H1 (cell line): Measurements from ENCODE around the gene LORICRIN. TPM values are rescaled to one million over a fixed set of nuclear protein-coding genes. Genes with fewer than 3 reads are reported as not detected.

Experiments used
- ASH2L ChIP-seq: fragments of 200-600, 300-600 bp; sonication (generic); IDR thresholded peaks from one replicate; pipeline ENCODE4 v1.7.1; 2017; ENCODE audit warnings: low read length
- CBX5 ChIP-seq: fragments of 300-800, 300-1000 bp; sonication (generic); IDR thresholded peaks from 2 replicates; pipeline ENCODE4 v1.7.1; 2016; ENCODE audit warnings: antibody characterized with exemption, low read length, low read depth
- KDM4A ChIP-seq: IDR thresholded peaks from one replicate; pipeline ENCODE4 v1.7.1; 2012; ENCODE audit warnings: low read depth, mild to moderate bottlenecking, moderate library complexity, low read length, inconsistent platforms; ENCODE audit not compliant: severe bottlenecking
- MAFK ChIP-seq: IDR thresholded peaks from 2 replicates; pipeline ENCODE4 v1.6.1; 2012; ENCODE audit warnings: low read depth, mild to moderate bottlenecking, improper control_type of control experiment, low read length
- NRF1 ChIP-seq: IDR thresholded peaks from 2 replicates; pipeline ENCODE4 v1.6.1; 2011; ENCODE audit warnings: mild to moderate bottlenecking, low read depth, low read length, improper control_type of control experiment
- RAD21 ChIP-seq, 2 experiments: IDR thresholded peaks in 1 of 2; conservative IDR thresholded peaks in 1 of 2; 2 replicates each; pipeline ENCODE4 v1.6.1; 2011; ENCODE audit warnings: low read depth in 2 of 2, low read length in 2 of 2, improper control_type of control experiment in 1 of 2, inconsistent platforms in 1 of 2, mild to moderate bottlenecking in 1 of 2, moderate library complexity in 1 of 2
- SRF ChIP-seq: IDR thresholded peaks from 2 replicates; pipeline ENCODE4 v1.6.1; 2011; ENCODE audit warnings: mild to moderate bottlenecking, low read depth, low read length, moderate library complexity
- TCF12 ChIP-seq: IDR thresholded peaks from 2 replicates; pipeline ENCODE4 v1.6.1; 2011; ENCODE audit warnings: low read depth, mild to moderate bottlenecking, low read length
- polyA plus RNA-seq, 7 experiments: library from polyadenylated mRNA; depleted of rRNA in 3 of 7; stranded (reverse) in 5 of 7; unstranded in 2 of 7; fragments of >200 nt in 5 of 7; fragments of 200-250 nt in 2 of 7; gene quantifications; 1 replicate in 5 of 7; 2 replicates in 1 of 7; 4 replicates in 1 of 7; pipeline versions ENCODE4 v1.2.1 to v1.2.3, GENCODE V29; 2011 to 2013; ENCODE audit warnings: missing spikeins in 2 of 7, mixed read lengths in 2 of 7
- total RNA-seq: library from RNA; stranded (reverse); fragmentation: NEBNext Ultra II Directional; extraction: Animal tissue kit (Norgen Biotek cat#: 25700); gene quantifications from 2 replicates; pipeline ENCODE4 v1.2.1, GENCODE V29; 2021
- TF ChIP-seq, protein P1 (sequence below): fragments of 300-600 bp; sonication (generic); IDR thresholded peaks from 2 replicates; pipeline ENCODE4 v1.7.1; 2012; ENCODE audit warnings: low read length, moderate library complexity, mild to moderate bottlenecking, inconsistent platforms; ENCODE audit not compliant: insufficient replicate concordance
- TF ChIP-seq, protein P2 (sequence below): IDR thresholded peaks from 2 replicates; pipeline ENCODE4 v1.6.1; 2011; ENCODE audit warnings: low read depth, mild to moderate bottlenecking, low read length; ENCODE audit not compliant: insufficient read depth

Gene LORICRIN
- total and polyA plus RNA-seq, 2 of the 8 experiments (the other 6 are each of a cell fraction or from before 2014, with no cell fraction given), result not detected

DNA sequence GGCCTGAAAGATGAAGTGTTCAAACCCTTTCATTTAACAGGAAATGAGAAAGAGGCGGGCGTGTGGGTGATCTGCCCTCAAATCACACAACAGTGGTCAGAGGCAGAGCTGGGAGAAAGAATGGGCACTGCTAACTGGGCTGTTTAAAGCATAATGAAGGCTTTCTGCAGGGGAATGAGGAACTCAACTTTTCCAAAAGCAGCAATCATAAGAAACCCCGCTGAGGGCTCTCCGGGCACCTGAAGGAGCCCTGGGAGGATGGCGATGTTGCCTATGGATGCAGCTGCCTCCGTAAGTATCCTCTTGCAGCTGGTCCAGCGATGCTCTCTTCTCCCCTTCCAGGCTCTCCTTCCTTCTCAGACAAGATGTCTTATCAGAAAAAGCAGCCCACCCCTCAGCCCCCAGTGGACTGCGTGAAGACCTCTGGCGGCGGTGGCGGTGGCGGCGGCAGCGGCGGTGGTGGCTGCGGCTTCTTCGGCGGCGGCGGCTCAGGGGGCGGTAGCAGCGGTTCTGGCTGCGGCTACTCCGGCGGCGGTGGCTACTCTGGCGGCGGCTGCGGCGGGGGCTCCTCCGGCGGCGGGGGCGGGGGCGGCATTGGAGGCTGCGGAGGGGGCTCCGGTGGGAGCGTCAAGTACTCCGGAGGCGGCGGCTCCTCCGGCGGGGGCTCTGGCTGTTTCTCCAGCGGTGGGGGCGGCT, 1.2 kb downstream of the LORICRIN start (continued):
- TF ChIP-seq, protein P1, sequence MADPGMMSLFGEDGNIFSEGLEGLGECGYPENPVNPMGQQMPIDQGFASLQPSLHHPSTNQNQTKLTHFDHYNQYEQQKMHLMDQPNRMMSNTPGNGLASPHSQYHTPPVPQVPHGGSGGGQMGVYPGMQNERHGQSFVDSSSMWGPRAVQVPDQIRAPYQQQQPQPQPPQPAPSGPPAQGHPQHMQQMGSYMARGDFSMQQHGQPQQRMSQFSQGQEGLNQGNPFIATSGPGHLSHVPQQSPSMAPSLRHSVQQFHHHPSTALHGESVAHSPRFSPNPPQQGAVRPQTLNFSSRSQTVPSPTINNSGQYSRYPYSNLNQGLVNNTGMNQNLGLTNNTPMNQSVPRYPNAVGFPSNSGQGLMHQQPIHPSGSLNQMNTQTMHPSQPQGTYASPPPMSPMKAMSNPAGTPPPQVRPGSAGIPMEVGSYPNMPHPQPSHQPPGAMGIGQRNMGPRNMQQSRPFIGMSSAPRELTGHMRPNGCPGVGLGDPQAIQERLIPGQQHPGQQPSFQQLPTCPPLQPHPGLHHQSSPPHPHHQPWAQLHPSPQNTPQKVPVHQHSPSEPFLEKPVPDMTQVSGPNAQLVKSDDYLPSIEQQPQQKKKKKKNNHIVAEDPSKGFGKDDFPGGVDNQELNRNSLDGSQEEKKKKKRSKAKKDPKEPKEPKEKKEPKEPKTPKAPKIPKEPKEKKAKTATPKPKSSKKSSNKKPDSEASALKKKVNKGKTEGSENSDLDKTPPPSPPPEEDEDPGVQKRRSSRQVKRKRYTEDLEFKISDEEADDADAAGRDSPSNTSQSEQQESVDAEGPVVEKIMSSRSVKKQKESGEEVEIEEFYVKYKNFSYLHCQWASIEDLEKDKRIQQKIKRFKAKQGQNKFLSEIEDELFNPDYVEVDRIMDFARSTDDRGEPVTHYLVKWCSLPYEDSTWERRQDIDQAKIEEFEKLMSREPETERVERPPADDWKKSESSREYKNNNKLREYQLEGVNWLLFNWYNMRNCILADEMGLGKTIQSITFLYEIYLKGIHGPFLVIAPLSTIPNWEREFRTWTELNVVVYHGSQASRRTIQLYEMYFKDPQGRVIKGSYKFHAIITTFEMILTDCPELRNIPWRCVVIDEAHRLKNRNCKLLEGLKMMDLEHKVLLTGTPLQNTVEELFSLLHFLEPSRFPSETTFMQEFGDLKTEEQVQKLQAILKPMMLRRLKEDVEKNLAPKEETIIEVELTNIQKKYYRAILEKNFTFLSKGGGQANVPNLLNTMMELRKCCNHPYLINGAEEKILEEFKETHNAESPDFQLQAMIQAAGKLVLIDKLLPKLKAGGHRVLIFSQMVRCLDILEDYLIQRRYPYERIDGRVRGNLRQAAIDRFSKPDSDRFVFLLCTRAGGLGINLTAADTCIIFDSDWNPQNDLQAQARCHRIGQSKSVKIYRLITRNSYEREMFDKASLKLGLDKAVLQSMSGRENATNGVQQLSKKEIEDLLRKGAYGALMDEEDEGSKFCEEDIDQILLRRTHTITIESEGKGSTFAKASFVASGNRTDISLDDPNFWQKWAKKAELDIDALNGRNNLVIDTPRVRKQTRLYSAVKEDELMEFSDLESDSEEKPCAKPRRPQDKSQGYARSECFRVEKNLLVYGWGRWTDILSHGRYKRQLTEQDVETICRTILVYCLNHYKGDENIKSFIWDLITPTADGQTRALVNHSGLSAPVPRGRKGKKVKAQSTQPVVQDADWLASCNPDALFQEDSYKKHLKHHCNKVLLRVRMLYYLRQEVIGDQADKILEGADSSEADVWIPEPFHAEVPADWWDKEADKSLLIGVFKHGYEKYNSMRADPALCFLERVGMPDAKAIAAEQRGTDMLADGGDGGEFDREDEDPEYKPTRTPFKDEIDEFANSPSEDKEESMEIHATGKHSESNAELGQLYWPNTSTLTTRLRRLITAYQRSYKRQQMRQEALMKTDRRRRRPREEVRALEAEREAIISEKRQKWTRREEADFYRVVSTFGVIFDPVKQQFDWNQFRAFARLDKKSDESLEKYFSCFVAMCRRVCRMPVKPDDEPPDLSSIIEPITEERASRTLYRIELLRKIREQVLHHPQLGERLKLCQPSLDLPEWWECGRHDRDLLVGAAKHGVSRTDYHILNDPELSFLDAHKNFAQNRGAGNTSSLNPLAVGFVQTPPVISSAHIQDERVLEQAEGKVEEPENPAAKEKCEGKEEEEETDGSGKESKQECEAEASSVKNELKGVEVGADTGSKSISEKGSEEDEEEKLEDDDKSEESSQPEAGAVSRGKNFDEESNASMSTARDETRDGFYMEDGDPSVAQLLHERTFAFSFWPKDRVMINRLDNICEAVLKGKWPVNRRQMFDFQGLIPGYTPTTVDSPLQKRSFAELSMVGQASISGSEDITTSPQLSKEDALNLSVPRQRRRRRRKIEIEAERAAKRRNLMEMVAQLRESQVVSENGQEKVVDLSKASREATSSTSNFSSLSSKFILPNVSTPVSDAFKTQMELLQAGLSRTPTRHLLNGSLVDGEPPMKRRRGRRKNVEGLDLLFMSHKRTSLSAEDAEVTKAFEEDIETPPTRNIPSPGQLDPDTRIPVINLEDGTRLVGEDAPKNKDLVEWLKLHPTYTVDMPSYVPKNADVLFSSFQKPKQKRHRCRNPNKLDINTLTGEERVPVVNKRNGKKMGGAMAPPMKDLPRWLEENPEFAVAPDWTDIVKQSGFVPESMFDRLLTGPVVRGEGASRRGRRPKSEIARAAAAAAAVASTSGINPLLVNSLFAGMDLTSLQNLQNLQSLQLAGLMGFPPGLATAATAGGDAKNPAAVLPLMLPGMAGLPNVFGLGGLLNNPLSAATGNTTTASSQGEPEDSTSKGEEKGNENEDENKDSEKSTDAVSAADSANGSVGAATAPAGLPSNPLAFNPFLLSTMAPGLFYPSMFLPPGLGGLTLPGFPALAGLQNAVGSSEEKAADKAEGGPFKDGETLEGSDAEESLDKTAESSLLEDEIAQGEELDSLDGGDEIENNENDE, result no peak
- TF ChIP-seq ASH2L (no peak), CBX5 (no peak), SRF (no peak), RAD21 (IDR thresholded peaks at IDR 0.05 in 1 of 2, conservative IDR thresholded peaks at IDR 0.05 in 1 of 2; ENCODE audit: low read depth in 2 of 2, low read length in 2 of 2) (no peak), KDM4A (peak; percentile 23), MAFK (no peak), TCF12 (no peak), NRF1 (no peak)
- TF ChIP-seq, protein P2, sequence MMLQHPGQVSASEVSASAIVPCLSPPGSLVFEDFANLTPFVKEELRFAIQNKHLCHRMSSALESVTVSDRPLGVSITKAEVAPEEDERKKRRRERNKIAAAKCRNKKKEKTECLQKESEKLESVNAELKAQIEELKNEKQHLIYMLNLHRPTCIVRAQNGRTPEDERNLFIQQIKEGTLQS, result no peak
